A549 (cell line): ENCODE data around the gene HIF1AN. TPM values are rescaled to one million over a fixed set of nuclear protein-coding genes. Genes with fewer than 3 reads are reported as not detected.

Source experiments
- ATAC-seq, 2 experiments: fragments of 200-7000 bp in 1 of 2; fragments of >200 bp in 1 of 2; cut with Nextera tagmentation in 1 of 2; cut with Tn5 transposase in 1 of 2; 3 replicates each; pipeline versions ENCODE4 v1.8.0 to v1.9.1; 2018 to 2020; ENCODE audit warnings: mild to moderate bottlenecking in 1 of 2, moderate library complexity in 1 of 2
- CTCF ChIA-PET: fragments of 300-600 bp; sonication (Branson Sonifier 250); formaldehyde crosslinking; extraction: SDS; loops from one replicate; lab custom pipeline; 2021; ENCODE audit warnings: antibody characterized with exemption, inconsistent platforms; lab: Yijun Ruan, JAX
- POLR2A ChIA-PET: fragments of 350-600 bp; formaldehyde crosslinking; extraction: SDS; loops from one replicate; lab custom pipeline; 2021; ENCODE audit warnings: antibody characterized with exemption, inconsistent platforms; lab: Yijun Ruan, JAX
- DNase-seq, 2 experiments: peaks; one replicate each; pipeline versions ENCODE4 v3.0.0 to v3.0.0-alpha.2; 2011 to 2016; ENCODE audit warnings: low read depth in 1 of 2, low spot score in 1 of 2
- FAIRE-seq: peaks from 2 replicates; lab custom pipeline; 2011; peaks lifted over from hg19 to GRCh38; lab: Jason Lieb, UNC
- H3K27ac ChIP-seq, 2 experiments: fragments of >200 bp; sonication (Bioruptor Twin); formaldehyde crosslinking; 3 replicates each; pipeline ENCODE4 v1.5.1; 2016 to 2017
- H3K4me1 ChIP-seq: fragments of >200 bp; sonication (Bioruptor Twin); formaldehyde crosslinking; 3 replicates; pipeline ENCODE4 v1.6.1; 2016
- H3K4me2 ChIP-seq: fragments of >200 bp; sonication (Bioruptor Twin); formaldehyde crosslinking; 3 replicates; pipeline ENCODE4 v1.6.1; 2016
- H3K4me3 ChIP-seq: fragments of >200 bp; sonication (Bioruptor Twin); formaldehyde crosslinking; 3 replicates; pipeline ENCODE4 v1.5.1; 2016
- H3K9me3 ChIP-seq: fragments of >200 bp; sonication (Bioruptor Twin); formaldehyde crosslinking; 3 replicates; pipeline ENCODE4 v1.6.1; 2016
- BHLHE40 ChIP-seq: IDR thresholded peaks from 2 replicates; pipeline ENCODE4 v1.6.1; 2012; ENCODE audit warnings: low read depth, low read length, inconsistent platforms
- CBX2 ChIP-seq: fragments of 200-600 bp; sonication (generic); IDR thresholded peaks from 2 replicates; pipeline ENCODE4 v1.6.1; 2016; ENCODE audit warnings: low read depth, mild to moderate bottlenecking, borderline replicate concordance
- CBX8 ChIP-seq: fragments of 200-600 bp; sonication (generic); IDR thresholded peaks from 2 replicates; pipeline ENCODE4 v1.6.1; 2016
- E2F6 ChIP-seq: IDR thresholded peaks from 2 replicates; pipeline ENCODE4 v1.6.1; 2012; ENCODE audit warnings: low read depth, borderline replicate concordance
- EHF ChIP-seq: fragments of 250-450 bp; sonication (Bioruptor Pico); IDR thresholded peaks from 2 replicates; pipeline ENCODE4 v1.5.0; 2020; ENCODE audit warnings: mild to moderate bottlenecking
- EHMT2 ChIP-seq: fragments of 200-600 bp; sonication (generic); IDR thresholded peaks from 2 replicates; pipeline ENCODE4 v1.6.1; 2016; ENCODE audit warnings: antibody characterized with exemption, low read depth, mild to moderate bottlenecking, moderate library complexity
- ELK1 ChIP-seq: fragments of 150-350 bp; IDR thresholded peaks from 2 replicates; pipeline ENCODE4 v1.6.1; 2014; ENCODE audit warnings: low read depth, mild to moderate bottlenecking, low read length
- ESRRA ChIP-seq: fragments of 150-350 bp; IDR thresholded peaks from 2 replicates; pipeline ENCODE4 v1.6.1; 2014; ENCODE audit warnings: mild to moderate bottlenecking, low read length, borderline replicate concordance
- FOSL2 ChIP-seq, 2 experiments: fragments of 450-650 bp in 1 of 2; fragments of >200 bp in 1 of 2; sonication (Bioruptor Twin) in 1 of 2; formaldehyde crosslinking; IDR thresholded peaks; 2 replicates each; pipeline versions ENCODE4 v1.5.0 to v1.6.1; 2016 to 2020; ENCODE audit warnings: mild to moderate bottlenecking in 1 of 2, moderate library complexity in 1 of 2
- GATA3 ChIP-seq: IDR thresholded peaks from 2 replicates; pipeline ENCODE4 v1.6.1; 2012; ENCODE audit warnings: borderline replicate concordance
- HDAC2 ChIP-seq: fragments of 200-600 bp; sonication (generic); IDR thresholded peaks from 2 replicates; pipeline ENCODE4 v1.6.1; 2016
- HES2 ChIP-seq: fragments of >200 bp; sonication (Bioruptor Twin); formaldehyde crosslinking; IDR thresholded peaks from 2 replicates; pipeline ENCODE4 v1.6.1; 2016
- HOXA7 ChIP-seq: fragments of 250-450 bp; sonication (Bioruptor Pico); IDR thresholded peaks from 2 replicates; pipeline ENCODE4 v1.5.0; 2020; ENCODE audit warnings: mild to moderate bottlenecking, moderate library complexity
- HOXB5 ChIP-seq: fragments of 250-450 bp; sonication (Bioruptor Pico); IDR thresholded peaks from 2 replicates; pipeline ENCODE4 v1.5.0; 2020; ENCODE audit warnings: mild to moderate bottlenecking, moderate library complexity
- JUN ChIP-seq, 2 experiments: fragments of >200 bp; sonication (Bioruptor Twin); formaldehyde crosslinking; IDR thresholded peaks; 2 replicates in 1 of 2; 3 replicates in 1 of 2; pipeline ENCODE4 v1.6.1; 2016 to 2017
- JUNB ChIP-seq: fragments of >200 bp; sonication (Bioruptor Twin); formaldehyde crosslinking; IDR thresholded peaks from 2 replicates; pipeline ENCODE4 v1.6.1; 2016
- KDM1A ChIP-seq: fragments of 200-600 bp; sonication (generic); IDR thresholded peaks from 2 replicates; pipeline ENCODE4 v1.6.1; 2016; ENCODE audit warnings: low read depth, mild to moderate bottlenecking
- MAZ ChIP-seq: fragments of 150-350 bp; IDR thresholded peaks from 2 replicates; pipeline ENCODE4 v1.6.1; 2014; ENCODE audit warnings: antibody characterized with exemption, low read depth, low read length, borderline replicate concordance
- MYC ChIP-seq: IDR thresholded peaks from 2 replicates; pipeline ENCODE4 v1.6.1; 2012; ENCODE audit warnings: mild to moderate bottlenecking, inconsistent platforms, low read length, improper control_type of control experiment, borderline replicate concordance
- RAD21 ChIP-seq, 2 experiments: fragments of >200 bp in 1 of 2; sonication (Bioruptor Twin) in 1 of 2; formaldehyde crosslinking in 1 of 2; IDR thresholded peaks in 1 of 2; conservative IDR thresholded peaks in 1 of 2; 2 replicates in 1 of 2; 3 replicates in 1 of 2; pipeline ENCODE4 v1.6.1; 2012 to 2018; ENCODE audit warnings: inconsistent platforms in 1 of 2
- RCOR1 ChIP-seq: fragments of 150-350 bp; IDR thresholded peaks from 2 replicates; pipeline ENCODE4 v1.6.1; 2014; ENCODE audit warnings: antibody characterized with exemption, low read length, low read depth
- REST ChIP-seq: fragments of 200-600 bp; sonication (generic); IDR thresholded peaks from 2 replicates; pipeline ENCODE4 v1.6.1; 2016; ENCODE audit warnings: antibody characterized with exemption, mild to moderate bottlenecking, moderate library complexity
- SREBF2 ChIP-seq: fragments of 450-650 bp; IDR thresholded peaks from 2 replicates; pipeline ENCODE4 v1.6.1; 2014; ENCODE audit warnings: mild to moderate bottlenecking, moderate library complexity
- TP53 ChIP-seq: fragments of 250-450 bp; sonication (Bioruptor Pico); IDR thresholded peaks from 2 replicates; pipeline ENCODE4 v1.5.0; 2021; ENCODE audit warnings: mild to moderate bottlenecking, moderate library complexity
- ZSCAN20 ChIP-seq: fragments of 250-450 bp; sonication (Bioruptor Pico); IDR thresholded peaks from 2 replicates; pipeline ENCODE4 v1.8.0; 2022; ENCODE audit warnings: mild to moderate bottlenecking, moderate library complexity
- WGBS: methylation state at CpG from one replicate; pipeline ENCODE4 v1.1.6; 2017; ENCODE audit errors: missing lambda C conversion rate; 5-methylcytosine and 5-hydroxymethylcytosine counted together
- polyA plus RNA-seq, 4 experiments: library from polyadenylated mRNA; depleted of rRNA in 3 of 4; stranded (reverse); fragments of >200 nt; fragmentation: RNase III in 1 of 4; extraction: RNeasy Plus Mini Kit Qiagen cat#74134 plus additional on column Dnase treatment in 1 of 4; gene quantifications; 2 replicates in 3 of 4; 3 replicates in 1 of 4; pipeline ENCODE4 v1.2.3, GENCODE V29; 2011 to 2017
- TF ChIP-seq, protein P1 (sequence below): IDR thresholded peaks from 2 replicates; pipeline ENCODE4 v1.6.1; 2012
- TF ChIP-seq, protein P2 (sequence below): fragments of 450-650 bp; IDR thresholded peaks from 2 replicates; pipeline ENCODE4 v1.6.1; 2014; ENCODE audit warnings: antibody characterized with exemption

Gene HIF1AN
- polyA plus RNA-seq, 2 of the 4 experiments (the other 2 are of a cell fraction): 15.3 to 21.6 TPM

- no peak overlapping the region for H3K4me3 ChIP-seq
- H3K27ac ChIP-seq: no peak overlapping the region
- CTCF ChIA-PET: interaction anchor here (0.9 to 1.5 kb wide), 2 partner anchors 10 to 143 kb away, joined by 3 read pairs; no protein-coding TSS in a partner anchor
- no peaks in the 10 kb centered on the region for H3K4me1 ChIP-seq
- no peak for DNase-seq
- H3K4me2 ChIP-seq: no peak overlapping the region
- TF ChIP-seq ZSCAN20 (no peak), CBX2 (no peak), ESRRA (no peak), MAZ (no peak), TP53 (no peak), JUNB (no peak), BHLHE40 (no peak), MYC (no peak), RCOR1 (no peak), KDM1A (no peak), RAD21 (conservative IDR thresholded peaks at IDR 0.05 in 1 of 2, IDR thresholded peaks at IDR 0.05 in 1 of 2) (no peak), EHF (CRISPR knock-in tag) (no peak), SREBF2 (no peak)
- TF ChIP-seq, protein P1, sequence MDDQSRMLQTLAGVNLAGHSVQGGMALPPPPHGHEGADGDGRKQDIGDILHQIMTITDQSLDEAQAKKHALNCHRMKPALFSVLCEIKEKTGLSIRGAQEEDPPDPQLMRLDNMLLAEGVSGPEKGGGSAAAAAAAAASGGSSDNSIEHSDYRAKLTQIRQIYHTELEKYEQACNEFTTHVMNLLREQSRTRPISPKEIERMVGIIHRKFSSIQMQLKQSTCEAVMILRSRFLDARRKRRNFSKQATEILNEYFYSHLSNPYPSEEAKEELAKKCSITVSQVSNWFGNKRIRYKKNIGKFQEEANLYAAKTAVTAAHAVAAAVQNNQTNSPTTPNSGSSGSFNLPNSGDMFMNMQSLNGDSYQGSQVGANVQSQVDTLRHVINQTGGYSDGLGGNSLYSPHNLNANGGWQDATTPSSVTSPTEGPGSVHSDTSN: no peak
- TF ChIP-seq, all 56 proteins: peak for 0
- POLR2A ChIA-PET: no interaction called here
- ATAC-seq (no peak), FAIRE-seq (no peak)
- WGBS: 44% methylated on average over 4 of the region's 4 CpGs
- peaks cover 3% of the 10 kb centered on the region; the same call in 1 of the 3 replicates for H3K9me3 ChIP-seq
Measured at GRCh38 chr10:100600218-100600617, 64.5 kb downstream of the HIF1AN start.

GRCh38 chr10:100607439-100607838 lies 71.7 kb downstream of the HIF1AN start:
- H3K4me2 ChIP-seq: no peak overlapping the region
- 9% methylated on average over 1 of the region's 1 CpG for whole genome bisulfite sequencing
- POLR2A ChIA-PET: no interaction called here
- no peak for ATAC-seq
- no peaks in the 10 kb centered on the region for H3K4me1 ChIP-seq
- H3K27ac ChIP-seq: no peak overlapping the region
- no peak for FAIRE-seq
- H3K9me3 ChIP-seq: peaks cover 12% of the 10 kb centered on the region; the same call in 2 of the 3 replicates
- no peak for DNase-seq
- CTCF ChIA-PET: interaction anchor here (0.6 to 1.2 kb wide), 4 partner anchors 29 to 170 kb away, joined by 3 to 4 read pairs (median 4); no protein-coding TSS in a partner anchor
- H3K4me3 ChIP-seq: no peak overlapping the region
- TF ChIP-seq JUN (IDR thresholded peaks at IDR 0.05): no peak
- TF ChIP-seq ESRRA: no peak
- TF ChIP-seq HES2: no peak
- TF ChIP-seq REST: no peak
- no peak for TF ChIP-seq HOXB5 (CRISPR knock-in tag)
- no peak for TF ChIP-seq ELK1
- TF ChIP-seq EHMT2: no peak
- TF ChIP-seq CBX8: no peak
- no peak for TF ChIP-seq SREBF2
- TF ChIP-seq E2F6: no peak
- TF ChIP-seq HDAC2: no peak
- no peak for TF ChIP-seq HOXA7
- no peak for TF ChIP-seq FOSL2 (IDR thresholded peaks at IDR 0.05)
- no peak for TF ChIP-seq FOSL2 (CRISPR knock-in tag; IDR thresholded peaks at IDR 0.05)
- TF ChIP-seq, protein P2, sequence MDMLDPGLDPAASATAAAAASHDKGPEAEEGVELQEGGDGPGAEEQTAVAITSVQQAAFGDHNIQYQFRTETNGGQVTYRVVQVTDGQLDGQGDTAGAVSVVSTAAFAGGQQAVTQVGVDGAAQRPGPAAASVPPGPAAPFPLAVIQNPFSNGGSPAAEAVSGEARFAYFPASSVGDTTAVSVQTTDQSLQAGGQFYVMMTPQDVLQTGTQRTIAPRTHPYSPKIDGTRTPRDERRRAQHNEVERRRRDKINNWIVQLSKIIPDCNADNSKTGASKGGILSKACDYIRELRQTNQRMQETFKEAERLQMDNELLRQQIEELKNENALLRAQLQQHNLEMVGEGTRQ: no peak
- TF ChIP-seq GATA3: no peak
